Naive thymus-derived CD4-positive, alpha-beta T cell (primary cell): Measurements from ENCODE around the gene GPR173. TPM values are rescaled to one million over a fixed set of nuclear protein-coding genes. Genes with fewer than 3 reads are reported as not detected.

Experiments
- ATAC-seq: fragments of 150-1000 bp; cut with Tn5 transposase; 2 replicates; pipeline ENCODE4 v1.10.0; 2021; ENCODE audit warnings: mild to moderate bottlenecking, moderate library complexity
- CTCF ChIA-PET: fragments of 350-600 bp; sonication (Branson Sonifier 250); formaldehyde crosslinking; loops from one replicate; lab custom pipeline; 2021; ENCODE audit warnings: antibody characterized with exemption; lab: Charles Lee
- POLR2A ChIA-PET: fragments of 350-600 bp; sonication (Branson Sonifier 250); formaldehyde crosslinking; loops from one replicate; lab custom pipeline; 2021; ENCODE audit warnings: antibody characterized with exemption, inconsistent platforms; lab: Charles Lee
- DNase-seq, 9 donors: peaks; one replicate each; pipeline versions ENCODE4 v3.0.0 to v3.0.0-alpha.2; 2020 to 2022; ENCODE audit warnings: mixed read lengths in 1 of 9
- H3K27ac ChIP-seq: one replicate; pipeline ENCODE4 v1.7.0; 2013; ENCODE audit warnings: mild to moderate bottlenecking, low read depth, low read length, moderate library complexity
- H3K27me3 ChIP-seq, 2 donors: one replicate each; pipeline ENCODE4 v1.7.0; 2013; ENCODE audit warnings: low read length in 2 of 2, mild to moderate bottlenecking in 2 of 2, moderate library complexity in 2 of 2; ENCODE audit not compliant: control insufficient read depth in 2 of 2, insufficient read depth in 2 of 2
- H3K36me3 ChIP-seq, 3 experiments: 1 replicate in 2 of 3; 2 replicates in 1 of 3; pipeline ENCODE4 v1.7.0; 2013; ENCODE audit warnings: low read length in 3 of 3, mild to moderate bottlenecking in 3 of 3, moderate library complexity in 1 of 3; ENCODE audit not compliant: insufficient read depth in 3 of 3, control insufficient read depth in 2 of 3
- H3K4me1 ChIP-seq, 2 donors: one replicate each; pipeline ENCODE4 v1.7.0; 2013; ENCODE audit warnings: low read length in 2 of 2, mild to moderate bottlenecking in 2 of 2, moderate library complexity in 1 of 2; ENCODE audit not compliant: control insufficient read depth in 2 of 2, insufficient read depth in 2 of 2
- H3K4me3 ChIP-seq: 2 replicates; pipeline ENCODE4 v1.7.0; 2013; ENCODE audit warnings: mild to moderate bottlenecking, low read length
- H3K9me3 ChIP-seq, 3 experiments: 1 replicate in 2 of 3; 2 replicates in 1 of 3; pipeline ENCODE4 v1.7.0; 2013; ENCODE audit warnings: low read length in 3 of 3; ENCODE audit not compliant: control insufficient read depth in 2 of 3
- H3K27ac Mint-ChIP-seq, 9 donors: one replicate each; pipeline ENCODE4 v1.8.0; 2020 to 2022; ENCODE audit warnings: mixed read lengths in 9 of 9, mild to moderate bottlenecking in 8 of 9, moderate library complexity in 5 of 9, inconsistent platforms in 2 of 9
- H3K27me3 Mint-ChIP-seq, 5 donors: one replicate each; pipeline ENCODE4 v1.8.0; 2021 to 2022; ENCODE audit warnings: mixed read lengths in 5 of 5, mild to moderate bottlenecking in 1 of 5
- H3K36me3 Mint-ChIP-seq, 5 donors: one replicate each; pipeline ENCODE4 v1.8.0; 2020 to 2022; ENCODE audit warnings: mixed read lengths in 5 of 5, mild to moderate bottlenecking in 3 of 5, inconsistent platforms in 1 of 5
- H3K4me1 Mint-ChIP-seq, 7 donors: one replicate each; pipeline ENCODE4 v1.8.0; 2020 to 2022; ENCODE audit warnings: mixed read lengths in 7 of 7, mild to moderate bottlenecking in 3 of 7, inconsistent platforms in 1 of 7
- H3K4me3 Mint-ChIP-seq, 10 donors: one replicate each; pipeline ENCODE4 v1.8.0; 2020 to 2022; ENCODE audit warnings: mild to moderate bottlenecking in 10 of 10, mixed read lengths in 10 of 10, moderate library complexity in 6 of 10, inconsistent platforms in 2 of 10
- H3K9me3 Mint-ChIP-seq, 11 donors: one replicate each; pipeline ENCODE4 v1.8.0; 2020 to 2022; ENCODE audit warnings: mixed read lengths in 11 of 11, mild to moderate bottlenecking in 4 of 11, inconsistent platforms in 1 of 11, moderate library complexity in 1 of 11
- intact Hi-C, 2 donors: fragments of 100-400 bp; cut with micrococcal nuclease; formaldehyde crosslinking; loops; one replicate each; pipeline ENCODE4 v1.15.1; 2023
- polyA plus RNA-seq, 2 donors: library from polyadenylated mRNA; unstranded; fragments of 300-500 nt; fragmentation: Illumina TruSeq; gene quantifications; one replicate each; pipeline ENCODE4 v1.2.3, GENCODE V29; 2021
- total RNA-seq, 6 experiments: library from RNA in 5 of 6; stranded (reverse) in 5 of 6; gene quantifications; 1 replicate in 5 of 6; 2 replicates in 1 of 6; pipeline ENCODE4 v1.2.3 and lab custom pipeline; 2021 to 2026

GPR173 gene
- total and polyA plus RNA-seq, 7 experiments from 2014 or later: 0.13 to 0.47 TPM; not detected in 5

DNA sequence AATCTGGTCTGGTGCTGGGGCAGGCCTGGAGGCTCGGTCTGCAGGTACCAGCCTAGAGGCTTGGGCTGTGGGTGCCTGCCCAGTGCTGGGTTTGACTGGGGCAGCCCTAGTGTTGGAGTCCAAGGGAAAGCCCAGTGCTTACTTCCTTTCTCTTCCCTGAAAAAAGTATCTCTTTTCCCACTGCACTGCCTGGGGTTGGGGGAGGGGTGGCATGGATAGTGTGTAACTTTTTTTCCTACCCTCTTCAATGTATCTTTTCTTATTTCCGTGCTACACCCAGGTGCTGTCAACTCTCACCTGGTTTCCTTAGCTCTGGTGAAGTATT is 66.9 kb downstream of the GPR173 start:
- H3K9me3 ChIP-seq: no peaks in the 10 kb centered on the region
- CTCF ChIA-PET: no interaction called here
- DNase-seq (no peak), ATAC-seq (no peak)
- no peak overlapping the region for H3K27ac ChIP-seq
- no peak overlapping the region for H3K4me3 ChIP-seq
- Mint-ChIP-seq H3K4me1 (peaks cover 5 to 21% (median 10%) of the 10 kb centered on the region in 7 donors), H3K27me3 (no peaks in the 10 kb centered on the region), H3K27ac (peak overlapping the region in 1 of 9 donors; percentile 49), H3K4me3 (no peak overlapping the region), H3K36me3 (peaks cover 0 to 14% (median 6%) of the 10 kb centered on the region in 5 donors), H3K9me3 (peaks cover 0 to 2% (median 0%) of the 10 kb centered on the region in 11 donors)
- no peaks in the 10 kb centered on the region for H3K27me3 ChIP-seq
- POLR2A ChIA-PET: no interaction called here
- intact Hi-C loops: no loop called here
- H3K4me1 ChIP-seq: no peaks in the 10 kb centered on the region
- peaks cover 0 to 6% (median 0%) of the 10 kb centered on the region in 3 experiments for H3K36me3 ChIP-seq

DNA sequence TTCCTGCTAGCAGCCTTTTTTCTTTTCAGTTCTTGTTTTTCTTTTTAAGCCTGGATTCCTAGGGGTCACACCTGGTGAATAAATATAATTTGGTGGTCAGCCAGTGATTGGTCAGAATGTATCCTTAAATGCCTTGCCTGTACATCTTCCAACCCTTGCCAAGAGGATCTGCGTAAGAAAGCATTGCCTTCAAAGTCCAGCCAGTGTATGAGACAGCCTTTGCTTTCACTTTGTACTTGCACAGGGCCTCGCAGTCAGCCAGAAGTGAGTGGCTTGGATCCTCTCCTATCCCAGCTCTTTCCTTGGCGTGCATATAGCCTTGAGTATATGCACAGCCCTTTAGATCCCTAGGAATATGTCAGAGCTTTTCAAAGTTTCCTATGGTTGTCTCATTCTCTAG is 67.5 kb downstream of the GPR173 start:
- peaks cover 0 to 6% (median 0%) of the 10 kb centered on the region in 3 experiments for H3K36me3 ChIP-seq
- H3K27me3 ChIP-seq: no peaks in the 10 kb centered on the region
- ATAC-seq (no peak), DNase-seq (no peak)
- H3K4me3 Mint-ChIP-seq: no peak overlapping the region
- peaks cover 0 to 2% (median 0%) of the 10 kb centered on the region in 11 donors for H3K9me3 Mint-ChIP-seq
- peaks cover 0 to 14% (median 6%) of the 10 kb centered on the region in 5 donors for H3K36me3 Mint-ChIP-seq
- H3K27ac ChIP-seq: no peak overlapping the region
- POLR2A ChIA-PET: no interaction called here
- peaks cover 5 to 21% (median 10%) of the 10 kb centered on the region in 7 donors for H3K4me1 Mint-ChIP-seq
- no peaks in the 10 kb centered on the region for H3K27me3 Mint-ChIP-seq
- H3K4me1 ChIP-seq: no peaks in the 10 kb centered on the region
- CTCF ChIA-PET: no interaction called here
- intact Hi-C loops: no loop called here
- H3K4me3 ChIP-seq: no peak overlapping the region
- H3K27ac Mint-ChIP-seq: peak overlapping the region in 2 of 9 donors; percentile 21 to 49
- no peaks in the 10 kb centered on the region for H3K9me3 ChIP-seq

DNA sequence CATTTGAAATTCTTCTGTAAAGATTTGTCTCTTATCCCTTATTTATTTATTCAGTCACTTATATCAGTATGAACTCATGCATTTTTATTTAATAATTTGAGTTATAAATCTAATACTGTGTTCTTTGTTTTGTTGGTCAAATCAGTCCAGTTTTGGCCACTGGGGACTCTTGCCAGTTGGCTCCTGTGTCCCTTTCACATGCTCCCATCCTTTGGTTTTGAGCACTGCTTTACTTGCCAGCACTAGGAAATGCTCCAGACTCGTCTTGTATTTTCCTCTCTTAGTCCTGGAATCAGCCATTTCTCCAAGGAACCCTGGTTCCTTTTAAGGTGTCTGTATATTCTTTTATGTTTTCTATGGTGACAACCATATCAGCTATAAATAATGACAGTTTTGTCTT is 73.4 kb downstream of the GPR173 start:
- H3K27ac Mint-ChIP-seq: no peak overlapping the region
- H3K4me3 Mint-ChIP-seq: no peak overlapping the region

DNA sequence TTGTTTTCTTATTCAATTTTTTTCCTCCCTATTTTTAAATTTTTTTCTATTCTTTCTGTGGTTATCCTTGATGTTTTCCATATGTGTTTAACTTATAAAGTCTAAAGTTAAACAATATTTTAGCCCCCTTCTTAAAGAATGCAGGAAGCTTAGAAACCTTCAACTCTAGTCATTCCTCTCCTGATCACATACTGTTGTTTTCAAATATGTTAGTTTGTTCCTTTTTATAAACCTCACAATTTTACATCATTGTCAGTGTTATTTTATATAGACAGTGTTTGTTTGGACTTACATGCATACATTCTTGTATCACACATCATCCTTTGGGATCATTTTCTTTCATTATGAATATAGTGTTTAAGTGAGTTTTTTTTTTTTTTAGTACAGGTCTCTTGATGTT is 76.9 kb downstream of the GPR173 start:
- Histone ChIP-seq H3K36me3 (no peaks in the 10 kb centered on the region), H3K27ac (no peak overlapping the region), H3K4me3 (no peak overlapping the region), H3K9me3 (no peaks in the 10 kb centered on the region), H3K27me3 (no peaks in the 10 kb centered on the region), H3K4me1 (no peaks in the 10 kb centered on the region)
- no peak overlapping the region for H3K4me3 Mint-ChIP-seq
- H3K27me3 Mint-ChIP-seq: no peaks in the 10 kb centered on the region
- peaks cover 0 to 8% (median 2%) of the 10 kb centered on the region in 11 donors for H3K9me3 Mint-ChIP-seq
- H3K27ac Mint-ChIP-seq: no peak overlapping the region
- DNase-seq (no peak), ATAC-seq (no peak)
- peaks cover 0 to 19% (median 11%) of the 10 kb centered on the region in 5 donors for H3K36me3 Mint-ChIP-seq
- intact Hi-C loops: no loop called here
- POLR2A ChIA-PET: no interaction called here
- CTCF ChIA-PET: no interaction called here
- peaks cover 2 to 34% (median 21%) of the 10 kb centered on the region in 7 donors for H3K4me1 Mint-ChIP-seq

More for the DNA sequence above, 73.4 kb downstream of the GPR173 start:
- no peaks in the 10 kb centered on the region for H3K27me3 ChIP-seq
- H3K9me3 Mint-ChIP-seq: peaks cover 0 to 8% (median 2%) of the 10 kb centered on the region in 11 donors
- ATAC-seq: no peak
- no peaks in the 10 kb centered on the region for H3K36me3 ChIP-seq
- no peaks in the 10 kb centered on the region for H3K4me1 ChIP-seq
- H3K9me3 ChIP-seq: no peaks in the 10 kb centered on the region
- intact Hi-C loops: no loop called here
- H3K27ac ChIP-seq: no peak overlapping the region
- peaks cover 2 to 34% (median 21%) of the 10 kb centered on the region in 7 donors for H3K4me1 Mint-ChIP-seq
- DNase-seq: no peak
- ChIA-PET POLR2A (interaction anchor here (0.6 kb wide), 1 partner anchor 50 kb away, joined by 6 read pairs; no protein-coding TSS in a partner anchor), CTCF (no interaction called here)
- H3K36me3 Mint-ChIP-seq: peaks cover 0 to 19% (median 10%) of the 10 kb centered on the region in 5 donors
- H3K27me3 Mint-ChIP-seq: no peaks in the 10 kb centered on the region
- H3K4me3 ChIP-seq: no peak overlapping the region

DNA sequence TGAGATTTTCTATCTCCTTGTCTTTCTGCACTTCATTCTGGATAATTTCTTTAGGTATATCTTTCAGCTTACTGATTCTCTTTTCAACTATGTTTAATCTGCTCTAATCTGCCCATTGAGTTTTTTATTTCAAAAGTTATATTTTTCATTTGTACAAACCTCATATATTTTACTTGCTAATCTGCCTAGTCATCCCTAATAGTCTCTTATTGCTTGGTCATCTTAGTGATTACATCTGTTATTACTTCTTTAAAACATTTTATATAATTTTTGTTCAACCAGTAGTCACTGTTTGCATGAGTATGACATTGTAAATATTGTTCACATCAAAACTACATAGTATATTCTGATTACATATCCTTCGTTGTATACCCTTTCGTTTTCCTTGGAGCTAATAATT is 77.8 kb downstream of the GPR173 start:
- H3K9me3 Mint-ChIP-seq: peaks cover 0 to 8% (median 2%) of the 10 kb centered on the region in 11 donors
- H3K27ac Mint-ChIP-seq: peak overlapping the region in 1 of 9 donors; percentile 21
- no peaks in the 10 kb centered on the region for H3K27me3 ChIP-seq
- H3K27ac ChIP-seq: no peak overlapping the region
- H3K4me3 ChIP-seq: no peak overlapping the region
- peaks cover 0 to 3% (median 0%) of the 10 kb centered on the region in 3 experiments for H3K36me3 ChIP-seq
- DNase-seq (no peak), ATAC-seq (no peak)
- intact Hi-C loops: no loop called here
- no peaks in the 10 kb centered on the region for H3K4me1 ChIP-seq
- peaks cover 2 to 34% (median 21%) of the 10 kb centered on the region in 7 donors for H3K4me1 Mint-ChIP-seq
- peak overlapping the region in 1 of 10 donors; percentile 0 for H3K4me3 Mint-ChIP-seq
- H3K36me3 Mint-ChIP-seq: peaks cover 0 to 28% (median 14%) of the 10 kb centered on the region in 5 donors
- no peaks in the 10 kb centered on the region for H3K27me3 Mint-ChIP-seq
- no peaks in the 10 kb centered on the region for H3K9me3 ChIP-seq
- ChIA-PET POLR2A (no interaction called here), CTCF (no interaction called here)

GRCh38 chrX:53128097-53128749 is 79.6 kb downstream of the GPR173 start:
- intact Hi-C loops: no loop called here
- ChIA-PET POLR2A (no interaction called here), CTCF (no interaction called here)
- Mint-ChIP-seq H3K9me3 (peaks cover 0 to 8% (median 2%) of the 10 kb centered on the region in 11 donors), H3K27me3 (no peaks in the 10 kb centered on the region), H3K4me3 (no peak overlapping the region), H3K36me3 (peaks cover 0 to 41% (median 17%) of the 10 kb centered on the region in 5 donors), H3K27ac (no peak overlapping the region), H3K4me1 (peaks cover 2 to 28% (median 16%) of the 10 kb centered on the region in 7 donors)
- no peak for ATAC-seq
- no peaks in the 10 kb centered on the region for H3K27me3 ChIP-seq
- DNase-seq: no peak
- peaks cover 0 to 12% (median 0%) of the 10 kb centered on the region in 3 experiments for H3K36me3 ChIP-seq
- H3K4me1 ChIP-seq: no peaks in the 10 kb centered on the region
- H3K27ac ChIP-seq: no peak overlapping the region
- no peak overlapping the region for H3K4me3 ChIP-seq
- no peaks in the 10 kb centered on the region for H3K9me3 ChIP-seq
